Natural killer cell (primary cell): ENCODE data around the gene ANKRD30A. TPM values are rescaled to one million over a fixed set of nuclear protein-coding genes. Genes with fewer than 3 reads are reported as not detected.

Experiments
- ATAC-seq, 3 donors: fragments of 150-1000 bp in 2 of 3; fragments of 200-7000 bp in 1 of 3; cut with Tn5 transposase; 1 replicate in 1 of 3; 2 replicates in 2 of 3; pipeline ENCODE4 v1.10.0; 2021; ENCODE audit warnings: mild to moderate bottlenecking in 2 of 3, moderate library complexity in 2 of 3
- DNase-seq, 2 donors: peaks; one replicate each; pipeline versions ENCODE4 v3.0.0 to v3.0.0-alpha.2; 2013 to 2021; ENCODE audit warnings: mixed read lengths in 1 of 2
- H3K27ac ChIP-seq: one replicate; pipeline ENCODE4 v1.5.1; 2013; ENCODE audit warnings: mild to moderate bottlenecking, low read length
- H3K27me3 ChIP-seq: one replicate; pipeline ENCODE4 v1.6.1; 2013; ENCODE audit warnings: low read length; ENCODE audit not compliant: control insufficient read depth, insufficient read depth
- H3K36me3 ChIP-seq: one replicate; pipeline ENCODE4 v1.6.1; 2013; ENCODE audit warnings: low read length; ENCODE audit not compliant: control insufficient read depth, insufficient read depth
- H3K4me1 ChIP-seq: one replicate; pipeline ENCODE4 v1.6.1; 2013; ENCODE audit warnings: low read length; ENCODE audit not compliant: control insufficient read depth, insufficient read depth
- H3K4me3 ChIP-seq: one replicate; pipeline ENCODE4 v1.5.1; 2013; ENCODE audit warnings: low read length
- H3K9me3 ChIP-seq: one replicate; pipeline ENCODE4 v1.6.1; 2013; ENCODE audit warnings: low read length; ENCODE audit not compliant: control insufficient read depth, insufficient read depth
- H3K27ac Mint-ChIP-seq, 2 donors: one replicate each; pipeline ENCODE4 v1.8.0; 2022; ENCODE audit warnings: mild to moderate bottlenecking in 2 of 2, mixed read lengths in 2 of 2, moderate library complexity in 1 of 2
- H3K27me3 Mint-ChIP-seq, 2 donors: one replicate each; pipeline ENCODE4 v1.8.0; 2022; ENCODE audit warnings: low read depth in 2 of 2, mixed read lengths in 2 of 2
- H3K36me3 Mint-ChIP-seq: one replicate; pipeline ENCODE4 v1.8.0; 2022; ENCODE audit warnings: mixed read lengths
- H3K4me1 Mint-ChIP-seq, 2 donors: one replicate each; pipeline ENCODE4 v1.8.0; 2022; ENCODE audit warnings: mixed read lengths in 2 of 2
- H3K4me3 Mint-ChIP-seq: one replicate; pipeline ENCODE4 v1.8.0; 2022; ENCODE audit warnings: mild to moderate bottlenecking, moderate library complexity, mixed read lengths
- H3K9me3 Mint-ChIP-seq, 2 donors: one replicate each; pipeline ENCODE4 v1.8.0; 2022; ENCODE audit warnings: mixed read lengths in 2 of 2
- WGBS: methylation state at CpG from one replicate; pipeline ENCODE4 v1.1.7; 2013; ENCODE audit warnings: missing lambda C conversion rate; ENCODE audit not compliant: insufficient coverage; 5-methylcytosine and 5-hydroxymethylcytosine counted together
- intact Hi-C: fragments of 100-400 bp; cut with micrococcal nuclease; formaldehyde crosslinking; loops from one replicate; pipeline ENCODE4 v1.14.2; 2022
- total RNA-seq, 4 donors: library from RNA; stranded (reverse); fragments of 120-200 nt in 1 of 4; gene quantifications; one replicate each; pipeline versions ENCODE4 v1.2.3 to v1.2.4, GENCODE V29; 2013 to 2022
- TF ChIP-seq, protein P1 (sequence below): fragments of 200-600 bp; IDR thresholded peaks from one replicate; pipeline ENCODE4 v1.8.0; 2022; ENCODE audit warnings: antibody characterized with exemption

The ANKRD30A gene
- total RNA-seq, 3 donors from 2014 or later (not counting 1 experiment from before 2014, with no cell fraction given), result not detected

- ATAC-seq (no peak), DNase-seq (no peak)
- Histone ChIP-seq H3K36me3 (no peaks in the 10 kb centered on the region), H3K4me1 (no peaks in the 10 kb centered on the region), H3K9me3 (peaks cover 8% of the 10 kb centered on the region), H3K27ac (no peak overlapping the region), H3K27me3 (no peaks in the 10 kb centered on the region), H3K4me3 (no peak overlapping the region)
- intact Hi-C loops, result no loop called here
- Mint-ChIP-seq H3K4me3 (no peak overlapping the region), H3K27ac (no peak overlapping the region), H3K4me1 (no peaks in the 10 kb centered on the region), H3K36me3 (peaks cover 19% of the 10 kb centered on the region), H3K9me3 (peaks cover 8 to 22% of the 10 kb centered on the region in 2 donors), H3K27me3 (no peaks in the 10 kb centered on the region)
- TF ChIP-seq, protein P1, sequence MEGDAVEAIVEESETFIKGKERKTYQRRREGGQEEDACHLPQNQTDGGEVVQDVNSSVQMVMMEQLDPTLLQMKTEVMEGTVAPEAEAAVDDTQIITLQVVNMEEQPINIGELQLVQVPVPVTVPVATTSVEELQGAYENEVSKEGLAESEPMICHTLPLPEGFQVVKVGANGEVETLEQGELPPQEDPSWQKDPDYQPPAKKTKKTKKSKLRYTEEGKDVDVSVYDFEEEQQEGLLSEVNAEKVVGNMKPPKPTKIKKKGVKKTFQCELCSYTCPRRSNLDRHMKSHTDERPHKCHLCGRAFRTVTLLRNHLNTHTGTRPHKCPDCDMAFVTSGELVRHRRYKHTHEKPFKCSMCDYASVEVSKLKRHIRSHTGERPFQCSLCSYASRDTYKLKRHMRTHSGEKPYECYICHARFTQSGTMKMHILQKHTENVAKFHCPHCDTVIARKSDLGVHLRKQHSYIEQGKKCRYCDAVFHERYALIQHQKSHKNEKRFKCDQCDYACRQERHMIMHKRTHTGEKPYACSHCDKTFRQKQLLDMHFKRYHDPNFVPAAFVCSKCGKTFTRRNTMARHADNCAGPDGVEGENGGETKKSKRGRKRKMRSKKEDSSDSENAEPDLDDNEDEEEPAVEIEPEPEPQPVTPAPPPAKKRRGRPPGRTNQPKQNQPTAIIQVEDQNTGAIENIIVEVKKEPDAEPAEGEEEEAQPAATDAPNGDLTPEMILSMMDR, result no peak
- 62% methylated on average over 3 of the region's 3 CpGs for WGBS
These were observed 275.8 kb downstream of the ANKRD30A start for GRCh38 chr10:37401225-37401624.

DNA sequence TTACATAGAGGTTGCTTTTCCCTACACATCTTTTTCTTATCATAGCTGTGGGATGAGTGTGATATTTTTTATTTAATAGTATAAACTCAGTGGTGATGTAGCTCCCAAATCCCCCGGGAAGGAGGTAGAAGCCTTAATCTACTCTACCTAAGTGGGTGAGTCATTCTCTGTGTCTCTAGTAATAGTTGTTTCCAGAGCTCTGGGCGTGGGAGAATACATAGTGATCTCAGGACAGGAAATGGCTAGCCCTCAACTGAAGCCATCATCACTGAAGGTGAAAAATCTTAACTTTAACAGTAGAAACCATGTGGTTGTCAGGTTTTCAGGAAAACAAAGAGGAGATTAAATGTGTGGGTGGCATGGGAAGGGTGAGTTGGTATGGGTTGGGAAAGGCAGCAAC is 278.4 kb downstream of the ANKRD30A start:
- TF ChIP-seq, protein P1, result no peak
- H3K27me3 ChIP-seq, result no peaks in the 10 kb centered on the region
- Mint-ChIP-seq H3K27me3 (no peaks in the 10 kb centered on the region), H3K27ac (no peak overlapping the region), H3K4me1 (no peaks in the 10 kb centered on the region), H3K9me3 (peaks cover 3 to 13% of the 10 kb centered on the region in 2 donors), H3K36me3 (peaks cover 11% of the 10 kb centered on the region), H3K4me3 (no peak overlapping the region)
- intact Hi-C loops, result no loop called here
- peaks cover 8% of the 10 kb centered on the region for H3K9me3 ChIP-seq
- 33% methylated on average over 1 of the region's 2 CpGs for WGBS
- DNase-seq (no peak), ATAC-seq (no peak)
- no peak overlapping the region for H3K27ac ChIP-seq
- H3K4me3 ChIP-seq, result no peak overlapping the region
- no peaks in the 10 kb centered on the region for H3K36me3 ChIP-seq
- H3K4me1 ChIP-seq, result no peaks in the 10 kb centered on the region
